Urinary bladder (tissue), 4 donors: ENCODE data around the gene POC1B. TPM values are rescaled to one million over a fixed set of nuclear protein-coding genes. Genes with fewer than 3 reads are reported as not detected.

Source experiments
- DNase-seq: peaks from one replicate; pipeline ENCODE4 v3.0.0-alpha.2; 2015; ENCODE audit errors: extremely low spot score
- H3K27ac ChIP-seq: one replicate; pipeline ENCODE4 v1.5.1; 2013; ENCODE audit warnings: low read depth, mild to moderate bottlenecking, moderate library complexity
- H3K36me3 ChIP-seq: one replicate; pipeline ENCODE4 v1.6.1; 2013; ENCODE audit warnings: mild to moderate bottlenecking, moderate library complexity; ENCODE audit not compliant: insufficient read depth
- H3K4me1 ChIP-seq: one replicate; pipeline ENCODE4 v1.6.1; 2013; ENCODE audit warnings: mild to moderate bottlenecking, moderate library complexity; ENCODE audit not compliant: insufficient read depth
- H3K4me3 ChIP-seq: one replicate; pipeline ENCODE4 v1.5.1; 2013; ENCODE audit warnings: low read depth, low read length
- WGBS: extraction: QIAGEN DNeasy Blood & Tissue Kit; methylation state at CpG from one replicate; pipeline ENCODE4 v1.1.7; 2013; 5-methylcytosine and 5-hydroxymethylcytosine counted together
- polyA plus RNA-seq: library from polyadenylated mRNA; stranded (reverse); fragments of 200-250 nt; gene quantifications from one replicate; pipeline ENCODE4 v1.2.3, GENCODE V29; 2013
- small RNA-seq: library from RNA; depleted of rRNA; stranded (forward); fragments of <200 nt; gene quantifications from one replicate; pipeline ENCODE3, GENCODE V24; 2014
- total RNA-seq: library from RNA; depleted of rRNA; stranded (reverse); fragments of >200 nt; gene quantifications from one replicate; pipeline ENCODE4 v1.2.3, GENCODE V29; 2014
- donor health status: healthy with polysubstance abuse.
- donor health status: healthy.

Gene POC1B
- total and polyA plus RNA-seq, 2 donors = 10.5 to 41.1 TPM

DNA sequence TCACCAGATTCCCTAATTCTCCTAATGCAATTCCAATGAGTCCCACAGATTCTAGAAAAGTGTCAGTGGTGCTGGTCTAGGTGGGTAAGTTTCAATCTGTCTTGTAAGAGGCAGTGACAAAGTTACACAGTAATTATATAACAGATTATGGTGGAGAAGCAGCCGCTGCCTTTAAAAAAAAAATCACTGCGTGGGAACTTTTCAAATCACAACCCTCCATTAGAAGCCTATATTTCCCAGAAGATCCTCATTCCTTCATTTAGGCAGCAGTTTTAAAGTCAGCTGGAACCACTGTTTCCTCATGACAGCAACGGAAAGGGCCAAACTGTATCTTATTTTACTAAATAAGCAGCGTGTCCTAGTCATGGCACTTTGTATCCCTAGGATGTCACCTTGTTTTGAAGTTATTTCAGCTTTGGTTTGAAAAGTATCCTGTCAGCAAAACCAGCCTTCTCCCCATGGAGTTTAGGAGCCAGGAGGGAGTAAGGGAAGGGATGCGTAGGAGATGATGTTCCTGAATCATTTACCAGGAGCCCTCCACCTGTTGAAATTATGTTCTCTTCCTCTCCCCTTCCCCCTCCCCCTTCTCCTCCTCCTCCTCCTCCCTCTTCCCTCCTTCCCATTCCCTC is 145.9 kb downstream of the POC1B start:
- Histone ChIP-seq H3K4me3 (no peak overlapping the region), H3K36me3 (no peaks in the 10 kb centered on the region), H3K4me1 (peaks cover 2% of the 10 kb centered on the region), H3K27ac (no peak overlapping the region)
- DNase-seq = no peak
- 89% methylated on average over 5 of the region's 5 CpGs for WGBS

DNA sequence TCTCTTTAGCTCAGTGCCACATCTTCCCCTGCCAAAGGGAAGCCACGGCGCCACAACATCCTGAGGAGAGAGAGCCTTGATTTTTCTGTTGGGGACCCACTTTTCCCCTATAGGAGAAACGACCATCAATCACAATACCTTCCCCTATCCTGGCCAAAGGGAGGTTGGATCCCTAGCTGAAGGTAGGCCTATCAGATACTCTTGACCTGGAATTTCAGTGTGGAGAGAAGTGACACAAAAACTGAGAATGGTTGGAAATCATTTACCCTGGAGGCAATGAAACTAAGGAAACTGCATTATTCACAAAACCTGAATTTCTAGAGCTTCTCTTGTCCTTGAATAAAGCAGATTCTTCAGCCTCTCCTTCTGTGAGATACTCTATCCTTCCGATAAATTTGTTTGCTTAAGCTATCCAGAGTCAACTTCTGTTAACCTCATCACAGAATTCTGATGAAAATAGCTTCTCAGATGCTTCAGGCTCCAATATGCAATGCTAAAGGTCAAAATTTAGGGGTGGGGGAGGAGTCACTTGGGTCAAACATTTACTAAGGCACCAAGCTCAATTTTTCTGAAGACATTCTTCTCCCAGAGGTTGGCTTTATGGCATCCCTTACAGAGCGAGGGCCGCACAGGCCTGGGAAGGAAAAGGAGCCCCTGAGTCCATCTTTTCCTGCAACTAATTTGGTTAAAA is 146.6 kb downstream of the POC1B start:
- 87% methylated on average over 6 of the region's 6 CpGs for WGBS
- Histone ChIP-seq H3K4me3 (no peak overlapping the region), H3K4me1 (peaks cover 2% of the 10 kb centered on the region), H3K36me3 (no peaks in the 10 kb centered on the region), H3K27ac (no peak overlapping the region)
- DNase-seq = no peak

DNA sequence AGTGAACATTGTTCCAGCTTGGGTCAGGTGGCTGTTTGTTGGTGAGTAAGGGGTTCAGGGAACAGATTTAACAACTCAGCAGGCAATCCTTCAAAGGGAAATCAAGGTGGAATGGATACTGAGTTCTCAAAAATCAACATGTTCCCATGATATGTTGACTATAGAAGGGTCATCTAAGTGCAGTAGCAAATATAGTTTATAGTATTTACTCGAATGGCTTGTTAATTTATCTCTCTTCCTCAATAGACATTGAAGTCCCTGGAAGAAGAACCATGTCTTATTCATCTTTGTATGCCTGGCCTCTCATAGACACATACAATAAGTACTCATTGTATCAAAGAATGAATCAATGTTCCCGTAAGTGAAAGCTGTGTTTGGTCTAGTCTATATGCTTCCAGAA is 149.0 kb downstream of the POC1B start:
- Histone ChIP-seq H3K27ac (no peak overlapping the region), H3K4me1 (peaks cover 2% of the 10 kb centered on the region), H3K4me3 (no peak overlapping the region), H3K36me3 (no peaks in the 10 kb centered on the region)
- 87% methylated on average over 2 of the region's 2 CpGs for WGBS
- DNase-seq = no peak

DNA sequence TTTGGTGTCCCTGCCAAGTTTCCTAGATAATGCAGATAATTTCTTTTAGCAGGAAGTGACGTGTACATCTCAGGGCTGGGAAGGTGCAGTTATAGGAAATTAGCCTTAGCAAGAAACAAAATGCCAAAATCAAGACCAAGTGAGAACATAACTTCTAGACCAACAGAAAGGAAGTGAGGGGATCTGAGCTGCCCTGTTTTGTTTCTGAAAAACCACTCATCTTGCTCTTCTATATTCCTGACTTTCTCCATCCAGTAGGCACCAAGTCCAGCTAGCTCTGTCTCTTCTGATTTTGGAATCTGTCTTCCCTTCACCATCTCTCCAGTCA is 149.7 kb downstream of the POC1B start:
- no peak overlapping the region for H3K4me3 ChIP-seq
- 65% methylated on average over 1 of the region's 1 CpG for WGBS
- H3K27ac ChIP-seq = no peak overlapping the region
- H3K4me1 ChIP-seq = peaks cover 2% of the 10 kb centered on the region
- H3K36me3 ChIP-seq = no peaks in the 10 kb centered on the region
- DNase-seq = no peak

DNA sequence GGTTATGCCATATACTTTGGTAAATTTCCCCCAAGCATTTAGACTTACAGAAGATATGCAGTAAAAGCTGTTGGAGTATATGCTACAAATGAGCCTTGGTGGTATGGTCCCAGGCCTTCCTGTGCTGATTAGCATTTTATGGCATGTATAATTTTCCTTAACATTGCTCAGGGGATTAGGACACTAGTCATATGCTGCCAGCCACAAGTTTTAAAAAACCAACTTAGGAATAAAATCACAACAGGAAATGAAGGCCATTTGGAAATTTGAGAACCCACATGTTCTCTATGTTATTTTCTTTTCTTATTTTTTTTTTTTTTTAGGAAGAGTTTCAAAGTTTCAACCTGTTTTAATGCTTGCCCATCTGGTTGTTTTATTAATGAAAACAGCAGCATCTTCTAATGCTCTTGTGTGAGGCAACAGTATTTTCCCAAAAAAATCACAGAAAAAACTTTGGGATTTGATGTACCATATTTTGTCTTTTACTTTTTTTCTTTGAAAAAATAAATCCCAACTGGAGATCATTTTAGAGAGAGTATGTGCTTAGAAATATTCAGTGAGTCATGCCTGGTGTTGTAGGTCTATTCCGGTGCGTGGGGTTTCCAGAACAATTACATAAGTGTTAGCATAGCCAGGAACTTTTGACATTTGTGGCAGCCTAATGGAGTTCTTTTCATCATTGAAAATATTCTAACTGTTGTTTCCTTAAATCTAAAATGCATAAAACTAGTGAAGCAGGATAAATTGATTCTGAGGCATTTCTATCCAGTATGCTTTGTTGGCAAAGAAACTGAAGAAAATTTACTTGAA is 151.9 kb downstream of the POC1B start:
- H3K4me3 ChIP-seq = no peak overlapping the region
- no peak overlapping the region for H3K27ac ChIP-seq
- no peak for DNase-seq
- WGBS = 24% methylated on average over 2 of the region's 2 CpGs
- H3K36me3 ChIP-seq = no peaks in the 10 kb centered on the region
- peaks cover 2% of the 10 kb centered on the region for H3K4me1 ChIP-seq

DNA sequence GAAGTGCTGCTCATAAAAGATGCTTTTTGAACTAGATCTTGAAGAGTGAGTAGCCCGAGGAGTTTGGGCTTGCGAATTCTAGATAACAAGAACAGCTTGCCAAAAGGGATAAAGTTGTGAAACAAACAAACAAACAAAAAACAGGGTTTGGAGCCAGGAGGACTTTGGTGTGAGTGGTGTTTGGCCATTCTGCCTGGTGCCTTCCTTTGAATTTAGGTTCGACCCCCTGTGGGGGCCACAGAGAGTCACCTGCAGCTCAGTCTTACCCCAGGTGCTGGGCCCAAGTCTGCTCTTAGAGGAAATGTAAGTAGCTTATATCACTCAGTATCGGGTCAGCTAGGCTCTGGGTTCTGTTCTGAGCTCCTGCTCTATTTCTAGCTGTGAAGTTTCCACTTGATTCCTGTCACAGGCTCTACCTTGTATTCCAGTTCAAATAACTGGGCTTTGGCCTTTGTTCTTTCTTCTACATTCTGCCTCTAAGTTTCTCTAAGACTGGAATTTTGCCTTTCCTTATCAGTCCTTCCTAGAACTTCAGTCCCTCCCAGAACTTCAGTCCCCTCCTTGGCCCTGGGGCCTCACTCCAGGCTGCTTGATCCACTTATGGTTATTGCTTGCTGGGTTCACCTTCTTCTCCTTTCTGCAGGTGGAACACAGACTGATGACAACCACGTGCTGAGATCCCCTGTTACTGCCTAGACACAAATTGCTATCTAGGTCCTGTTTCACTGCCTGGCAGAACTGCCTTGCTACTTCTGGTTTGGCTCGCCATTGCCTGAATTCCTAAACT is 153.1 kb downstream of the POC1B start:
- DNase-seq = no peak
- 70% methylated on average over 6 of the region's 6 CpGs for WGBS
- Histone ChIP-seq H3K36me3 (no peaks in the 10 kb centered on the region), H3K4me1 (peaks cover 2% of the 10 kb centered on the region), H3K4me3 (no peak overlapping the region), H3K27ac (no peak overlapping the region)

DNA sequence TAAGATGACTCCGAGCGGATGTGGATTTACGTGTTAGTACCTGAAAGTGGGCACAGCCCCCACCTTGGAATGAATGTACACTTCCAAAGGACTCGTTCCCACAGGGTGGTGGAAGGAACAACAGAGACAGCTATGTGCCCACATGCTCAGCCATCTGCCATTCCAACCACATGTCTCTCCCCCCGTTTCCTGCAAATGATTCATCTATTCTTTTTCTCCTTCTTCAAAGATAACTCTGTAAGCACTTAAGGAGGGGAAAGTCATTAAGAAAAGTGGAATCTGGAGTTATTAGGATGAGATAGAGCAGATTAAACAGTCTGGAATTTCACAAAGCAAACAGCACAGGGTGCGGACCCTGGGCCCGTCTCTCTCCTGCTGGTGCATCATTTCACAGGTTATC is 155.0 kb downstream of the POC1B start:
- Histone ChIP-seq H3K27ac (no peak overlapping the region), H3K4me3 (no peak overlapping the region), H3K4me1 (no peaks in the 10 kb centered on the region), H3K36me3 (no peaks in the 10 kb centered on the region)
- WGBS = 70% methylated on average over 7 of the region's 7 CpGs
- DNase-seq = no peak

DNA sequence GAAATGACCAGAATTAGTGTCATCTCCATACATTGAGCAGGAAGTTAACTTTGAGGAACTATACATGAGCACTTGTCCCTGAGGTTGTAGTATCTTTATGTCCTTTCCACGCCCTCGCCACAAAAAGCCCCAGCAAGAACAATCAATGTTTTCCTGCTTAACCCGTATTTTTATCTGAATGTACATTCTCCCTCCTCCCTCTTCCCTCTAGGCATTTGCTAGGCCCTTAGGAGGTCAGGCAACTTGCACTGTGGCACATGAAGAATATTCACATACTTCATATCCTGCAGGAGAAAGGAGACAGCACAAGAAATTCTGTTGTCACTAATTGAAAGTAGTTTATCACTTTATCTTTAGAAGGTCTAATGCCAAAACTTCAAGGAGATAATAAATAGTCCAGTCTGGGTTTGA is 155.4 kb downstream of the POC1B start:
- Histone ChIP-seq H3K27ac (no peak overlapping the region), H3K36me3 (no peaks in the 10 kb centered on the region), H3K4me3 (no peak overlapping the region), H3K4me1 (no peaks in the 10 kb centered on the region)
- no peak for DNase-seq
- 68% methylated on average over 3 of the region's 3 CpGs for WGBS

Small RNA genes within 50 kb of the gene (small RNA-seq; reads per million reads assigned to genes)
- gene AC025034.2 (not detected), gene POC1B-GALNT4 (not detected)

Other genes starting within 250 kb of the POC1B start
- gene DUSP6, start 173.5 kb downstream of the POC1B start, total RNA-seq = 77.1 TPM
- 66.1 TPM for gene DUSP6, start 173.5 kb downstream of the POC1B start, polyA plus RNA-seq
- gene GALNT4, start 1.3 kb downstream of the POC1B start, total RNA-seq = 17.7 TPM
- gene GALNT4, start 1.3 kb downstream of the POC1B start, polyA plus RNA-seq = 3.6 TPM
- gene ATP2B1, start 182.8 kb upstream of the POC1B start, total RNA-seq = 183 TPM
- gene ATP2B1, start 182.8 kb upstream of the POC1B start, polyA plus RNA-seq = 13.3 TPM